ENCODE measurements around the gene CDH1.

Gene CDH1

DNA sequence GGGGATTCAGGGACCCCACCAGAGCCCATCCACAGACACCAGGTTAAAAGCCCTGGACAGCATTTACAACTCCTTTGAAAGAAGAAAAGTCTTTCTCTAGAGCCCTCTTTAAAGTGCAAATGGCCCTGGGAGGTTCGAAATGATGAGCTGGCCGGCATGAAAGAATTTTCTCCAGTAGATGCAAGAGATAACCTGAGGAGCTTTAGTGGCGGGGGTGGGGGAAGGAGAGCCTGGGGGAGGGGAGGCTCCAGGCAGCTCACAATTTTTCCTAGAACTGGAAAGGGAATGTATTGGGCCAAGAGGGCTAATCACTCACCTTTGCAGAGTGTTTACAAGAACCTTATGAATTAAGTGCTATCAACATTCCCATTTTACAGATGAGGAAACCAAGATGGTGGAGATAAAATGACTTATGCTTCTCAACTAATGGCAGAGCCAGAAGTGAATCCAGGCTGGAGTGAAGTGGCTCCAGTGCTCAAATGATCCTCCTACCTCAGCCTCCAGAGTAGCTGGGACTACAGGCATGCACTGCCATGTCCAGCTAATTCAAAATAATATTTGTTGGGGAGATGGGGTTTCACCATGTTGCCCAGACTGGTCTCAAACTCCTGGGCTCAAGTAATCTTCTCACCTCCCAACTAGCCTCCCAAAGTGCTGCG is 4.2 kb upstream of the CDH1 start:
- no peak for DNase-seq

DNA sequence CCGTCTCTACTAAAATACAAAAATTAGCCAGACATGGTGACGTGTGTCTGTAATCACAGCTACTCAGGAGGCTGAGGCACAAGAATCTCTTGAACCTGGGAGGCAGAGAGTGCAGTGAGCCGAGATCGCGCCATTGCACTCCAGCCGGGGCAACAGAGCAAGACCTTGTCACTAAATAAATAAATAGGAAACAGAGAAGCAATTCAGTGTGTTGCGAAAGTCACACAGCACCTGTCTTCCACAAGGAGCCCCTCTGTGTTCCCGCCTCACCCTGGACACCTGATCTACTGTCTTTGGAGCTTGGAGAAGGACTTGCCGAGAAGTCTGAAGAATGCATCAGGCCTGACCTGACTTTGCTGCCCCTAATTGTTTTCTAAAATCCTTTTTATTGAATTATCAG is 3.5 kb upstream of the CDH1 start:
- DNase-seq, result no peak

DNA sequence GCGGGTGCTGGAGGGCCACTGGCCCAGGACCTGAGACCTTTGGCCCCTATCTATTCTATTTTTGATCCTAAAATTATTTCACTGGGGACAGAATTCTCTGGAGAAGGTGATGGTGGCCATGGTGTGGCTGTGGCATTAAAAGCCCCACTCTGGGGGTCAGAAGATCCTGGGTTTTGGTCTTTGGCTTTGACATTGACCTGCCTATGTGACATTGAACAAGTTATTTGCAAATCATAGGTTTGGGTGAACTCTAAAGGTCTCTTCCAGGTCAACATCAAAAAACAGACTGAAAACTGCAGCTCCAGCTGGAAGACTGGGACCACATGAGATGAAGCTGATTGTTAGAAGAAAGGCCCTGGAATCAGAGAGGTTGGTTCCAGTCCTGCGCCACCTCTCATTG is 2.3 kb upstream of the CDH1 start:
- DNase-seq, result no peak

DNA sequence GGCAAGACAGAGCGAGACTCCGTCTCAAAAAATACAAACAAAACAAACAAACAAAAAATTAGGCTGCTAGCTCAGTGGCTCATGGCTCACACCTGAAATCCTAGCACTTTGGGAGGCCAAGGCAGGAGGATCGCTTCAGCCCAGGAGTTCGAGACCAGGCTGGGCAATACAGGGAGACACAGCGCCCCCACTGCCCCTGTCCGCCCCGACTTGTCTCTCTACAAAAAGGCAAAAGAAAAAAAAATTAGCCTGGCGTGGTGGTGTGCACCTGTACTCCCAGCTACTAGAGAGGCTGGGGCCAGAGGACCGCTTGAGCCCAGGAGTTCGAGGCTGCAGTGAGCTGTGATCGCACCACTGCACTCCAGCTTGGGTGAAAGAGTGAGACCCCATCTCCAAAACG is 531 bp upstream of the CDH1 start:
- no peak for DNase-seq

DNA sequence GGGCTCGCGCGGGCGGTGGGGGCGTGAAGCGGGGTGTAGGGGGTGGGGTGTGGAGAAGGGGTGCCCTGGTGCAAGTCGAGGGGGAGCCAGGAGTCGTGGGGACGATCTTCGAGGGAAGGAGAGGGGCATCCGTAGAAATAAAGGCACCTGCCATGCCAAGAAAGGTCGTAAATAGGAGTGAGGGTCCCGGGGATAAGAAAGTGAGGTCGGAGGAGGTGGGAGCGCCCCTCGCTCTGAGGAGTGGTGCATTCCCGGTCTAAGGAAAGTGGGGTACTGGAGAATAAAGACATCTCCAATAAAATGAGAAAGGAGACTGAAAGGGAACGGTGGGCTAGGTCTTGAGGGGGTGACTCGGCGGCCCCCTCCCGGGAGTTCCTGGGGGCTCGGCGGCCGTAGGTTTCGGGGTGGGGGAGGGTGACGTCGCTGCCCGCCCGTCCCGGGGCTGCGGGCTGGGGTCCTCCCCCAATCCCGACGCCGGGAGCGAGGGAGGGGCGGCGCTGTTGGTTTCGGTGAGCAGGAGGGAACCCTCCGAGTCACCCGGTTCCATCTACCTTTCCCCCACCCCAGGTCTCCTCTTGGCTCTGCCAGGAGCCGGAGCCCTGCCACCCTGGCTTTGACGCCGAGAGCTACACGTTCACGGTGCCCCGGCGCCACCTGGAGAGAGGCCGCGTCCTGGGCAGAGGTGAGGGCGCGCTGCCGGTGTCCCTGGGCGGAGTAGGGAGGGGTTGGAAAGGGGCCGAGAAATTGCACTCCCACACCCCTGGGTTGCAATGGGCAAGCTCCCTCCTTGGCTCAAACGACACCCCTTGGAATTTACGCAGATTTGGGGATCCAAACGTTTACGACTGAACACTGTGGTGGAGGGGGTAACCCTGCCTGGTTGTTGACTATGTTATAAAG is 888 bp downstream of the CDH1 start:
- no peak for DNase-seq

DNA sequence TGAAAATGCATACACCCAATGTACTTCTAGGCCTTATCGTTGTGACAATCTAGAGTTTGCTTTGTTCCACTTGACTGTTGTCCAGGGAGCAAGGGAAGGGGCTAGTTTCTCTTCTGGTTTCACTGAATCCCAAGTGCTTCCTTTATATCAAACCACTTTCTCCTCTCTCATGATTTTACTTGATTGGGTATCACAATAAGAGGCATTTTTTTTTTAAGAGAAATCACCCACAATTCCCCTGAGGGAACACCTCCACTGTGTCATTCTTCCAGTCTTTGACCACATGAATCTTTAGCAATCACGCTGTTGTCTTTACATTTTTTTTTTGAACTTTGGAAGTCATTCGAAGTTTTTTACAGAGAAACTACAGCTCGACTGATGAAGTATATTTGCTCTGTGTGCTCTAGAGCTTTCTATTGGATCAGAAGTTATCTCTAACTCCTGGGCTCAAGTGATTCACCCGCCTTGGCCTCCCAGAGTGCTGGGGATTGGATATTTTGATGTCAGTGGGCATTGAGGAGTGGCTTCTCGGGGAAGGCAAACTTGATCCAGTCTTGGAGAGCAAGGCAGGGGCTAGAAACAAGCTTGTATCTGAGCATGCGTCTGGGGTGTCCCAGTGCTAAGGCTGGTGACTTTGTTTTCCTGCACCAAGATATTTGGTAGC is 3.0 kb downstream of the CDH1 start:
- no peak for DNase-seq

DNA sequence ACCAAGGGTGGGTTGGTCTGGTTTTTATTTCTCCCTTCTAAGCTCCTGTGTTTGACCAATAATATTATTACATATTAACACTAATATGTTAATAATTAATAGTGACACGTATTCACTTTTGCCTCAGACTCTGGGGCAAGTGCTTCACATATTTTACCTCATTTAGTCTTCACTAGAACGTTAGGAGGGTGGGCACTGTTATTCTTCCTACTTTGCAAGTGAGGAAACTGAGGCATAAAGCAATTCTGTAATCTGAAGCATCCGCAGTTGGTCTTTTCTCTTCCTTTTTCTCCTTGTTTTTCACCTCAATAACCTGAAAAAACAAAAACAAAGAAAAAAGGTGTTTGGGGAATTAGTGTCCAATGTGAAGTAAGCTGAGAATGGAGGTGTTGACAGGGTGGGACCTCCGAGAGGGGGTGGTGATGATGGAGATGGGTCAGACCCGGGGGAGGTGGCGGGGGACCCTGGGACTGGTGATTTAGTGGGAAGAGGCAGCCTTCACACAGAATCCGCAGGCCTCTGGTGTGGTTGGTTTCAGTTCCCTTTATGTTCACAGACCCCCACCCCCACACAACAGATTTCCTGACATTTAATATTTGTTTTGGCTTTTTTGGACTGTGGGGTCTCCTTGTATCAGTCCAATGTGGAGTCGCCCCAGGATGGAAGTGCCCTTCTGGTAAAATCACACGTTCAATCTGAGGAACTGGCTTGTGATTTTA is 3.7 kb downstream of the CDH1 start:
- no peak for DNase-seq

DNA sequence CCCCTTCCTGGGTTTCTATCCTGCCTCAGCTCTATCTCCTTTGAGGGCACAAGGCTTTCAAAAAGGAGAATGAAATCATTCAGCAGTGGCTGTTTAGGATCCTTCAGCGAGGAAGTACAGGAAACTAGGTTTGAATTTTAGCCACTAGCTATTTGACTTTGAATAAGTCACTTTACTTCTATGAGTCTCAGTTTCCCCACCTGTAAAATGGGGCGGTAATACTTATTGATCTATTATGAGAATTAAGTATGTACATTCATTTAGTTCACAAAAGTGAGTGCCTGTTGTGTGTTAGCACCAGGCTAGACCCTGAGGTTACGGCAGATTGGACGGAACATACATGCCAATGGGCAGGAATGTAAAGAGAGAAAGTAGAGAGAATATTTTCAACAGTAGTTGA is 6.6 kb downstream of the CDH1 start:
- DNase-seq, result no peak

DNA sequence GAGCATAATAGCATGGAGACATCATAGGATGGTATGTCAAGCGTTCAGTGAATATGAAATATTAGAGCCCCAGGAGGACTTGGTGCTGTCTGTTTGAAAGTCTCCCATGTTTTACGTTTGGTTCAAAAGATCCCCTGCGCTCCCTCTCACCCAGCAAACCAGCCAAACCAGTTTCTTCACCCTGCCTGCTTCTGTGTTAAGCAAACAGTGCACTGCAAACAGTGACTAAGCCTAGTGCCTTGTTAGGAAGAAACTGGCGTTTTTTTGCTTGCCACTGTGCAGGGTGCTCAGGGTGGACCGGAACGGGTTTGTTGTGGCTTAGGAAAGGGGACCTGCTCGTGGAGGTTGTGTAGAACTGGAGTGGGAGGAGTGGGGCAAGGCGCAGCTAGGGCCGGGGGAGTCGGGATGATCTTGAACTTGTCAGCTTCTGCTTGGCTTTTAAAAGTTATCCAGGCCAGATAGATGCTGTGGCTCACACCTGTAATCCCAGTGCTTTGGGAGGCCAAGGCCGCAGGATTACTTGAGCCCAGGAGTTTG is 7.7 kb downstream of the CDH1 start:
- DNase-seq, result no peak

DNA sequence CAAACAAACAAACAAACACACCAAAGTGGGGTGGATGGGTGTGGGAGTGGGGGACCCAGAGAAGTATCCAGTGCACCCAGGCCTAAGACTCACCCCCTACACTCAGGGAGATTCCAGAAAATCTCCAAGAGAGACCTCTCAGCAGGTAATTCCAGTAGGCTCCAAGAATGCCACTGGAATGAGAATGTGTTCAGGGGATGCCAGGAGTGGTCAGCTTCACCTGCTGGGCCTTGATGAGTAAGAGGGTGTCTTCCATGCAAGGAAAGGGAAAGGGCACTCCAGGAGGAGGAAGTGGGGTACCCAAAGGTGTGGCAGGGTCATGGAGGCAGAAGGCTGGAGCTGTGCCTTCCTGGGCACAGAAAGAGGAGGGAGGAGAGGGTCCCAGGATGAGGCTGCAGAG is 9.9 kb downstream of the CDH1 start:
- DNase-seq, result no peak

DNA sequence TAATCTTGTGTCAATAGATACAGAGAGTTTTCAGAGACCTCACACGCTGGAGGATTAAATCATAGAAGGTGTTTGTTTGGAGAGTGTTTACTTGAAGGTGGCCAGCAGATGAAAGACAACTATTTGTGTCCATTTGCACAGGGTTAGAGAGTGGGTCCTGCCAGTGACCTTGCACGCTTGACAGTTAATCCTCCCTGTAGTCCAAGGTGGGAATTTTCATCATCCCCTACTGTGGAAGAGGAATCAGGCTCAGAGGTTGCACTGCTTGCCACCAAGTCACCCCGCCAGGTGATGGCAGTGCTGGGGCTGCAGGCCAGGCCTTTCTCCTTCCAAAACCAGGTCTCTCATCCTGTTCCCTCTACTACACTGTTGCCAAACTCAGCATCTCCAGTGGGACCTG is 12.3 kb downstream of the CDH1 start:
- DNase-seq, result no peak

DNA sequence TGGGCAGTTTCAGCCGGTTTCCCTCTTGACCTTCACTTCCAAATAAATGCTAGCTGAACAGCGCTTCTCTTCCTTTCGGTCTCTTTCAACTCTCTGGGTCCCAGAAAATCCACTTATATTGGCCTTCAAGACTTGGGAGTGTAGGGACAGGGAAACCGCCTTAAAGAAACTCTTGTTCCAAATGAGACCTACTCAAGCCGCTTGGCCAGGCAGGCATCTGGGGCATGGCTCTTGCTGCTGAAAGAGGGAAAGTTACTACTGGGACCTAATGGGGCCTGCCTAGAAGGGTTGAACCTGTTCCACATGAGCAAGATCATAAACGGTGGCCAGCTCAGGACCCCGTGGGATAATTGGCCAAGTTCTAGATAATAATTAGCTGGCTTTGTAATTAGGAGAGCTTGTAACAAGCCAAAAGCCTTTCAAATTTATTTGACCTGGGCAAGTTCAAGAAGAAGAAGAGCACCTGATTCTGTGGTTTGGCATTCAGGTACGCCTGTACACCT is 13.2 kb downstream of the CDH1 start:
- no peak for DNase-seq

DNA sequence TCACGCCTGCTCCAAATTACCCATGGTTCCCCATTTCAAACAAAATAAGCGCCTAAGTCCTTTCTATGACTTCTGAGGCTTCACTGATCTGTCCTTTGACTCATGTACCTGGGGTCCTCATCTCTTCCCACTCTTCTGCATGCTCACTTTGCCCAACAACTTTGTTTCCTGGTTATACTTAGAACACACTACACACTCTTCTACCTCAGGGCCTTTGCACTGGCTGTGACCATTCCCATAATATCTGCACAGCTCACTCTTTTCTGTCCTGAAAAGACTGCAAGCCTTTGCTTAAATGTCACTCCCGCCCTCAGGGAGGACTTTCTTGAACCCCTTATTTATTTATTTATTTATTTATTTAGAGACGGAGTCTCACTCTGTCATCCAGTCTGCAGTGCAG is 14.1 kb downstream of the CDH1 start:
- no peak for DNase-seq

DNA sequence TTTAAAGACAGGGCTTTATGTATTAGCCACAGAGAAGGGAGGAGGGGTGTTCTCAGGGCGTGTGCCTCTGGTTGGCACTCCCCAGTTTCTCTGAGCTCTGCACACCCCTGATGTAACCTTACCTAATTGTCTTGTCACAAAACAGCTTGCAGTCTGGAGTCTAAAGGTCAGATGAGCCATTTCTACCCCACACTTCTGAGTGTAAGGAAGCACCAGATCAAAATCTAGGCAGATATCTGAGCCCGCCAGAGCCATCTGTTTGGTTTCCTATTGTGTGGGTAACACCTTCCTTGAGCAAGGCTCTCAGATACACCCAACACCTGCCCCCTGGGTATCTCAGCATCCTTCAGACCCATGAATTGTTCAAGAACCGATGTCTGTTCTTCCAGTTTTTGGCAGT is 15.5 kb downstream of the CDH1 start:
- no peak for DNase-seq

DNA sequence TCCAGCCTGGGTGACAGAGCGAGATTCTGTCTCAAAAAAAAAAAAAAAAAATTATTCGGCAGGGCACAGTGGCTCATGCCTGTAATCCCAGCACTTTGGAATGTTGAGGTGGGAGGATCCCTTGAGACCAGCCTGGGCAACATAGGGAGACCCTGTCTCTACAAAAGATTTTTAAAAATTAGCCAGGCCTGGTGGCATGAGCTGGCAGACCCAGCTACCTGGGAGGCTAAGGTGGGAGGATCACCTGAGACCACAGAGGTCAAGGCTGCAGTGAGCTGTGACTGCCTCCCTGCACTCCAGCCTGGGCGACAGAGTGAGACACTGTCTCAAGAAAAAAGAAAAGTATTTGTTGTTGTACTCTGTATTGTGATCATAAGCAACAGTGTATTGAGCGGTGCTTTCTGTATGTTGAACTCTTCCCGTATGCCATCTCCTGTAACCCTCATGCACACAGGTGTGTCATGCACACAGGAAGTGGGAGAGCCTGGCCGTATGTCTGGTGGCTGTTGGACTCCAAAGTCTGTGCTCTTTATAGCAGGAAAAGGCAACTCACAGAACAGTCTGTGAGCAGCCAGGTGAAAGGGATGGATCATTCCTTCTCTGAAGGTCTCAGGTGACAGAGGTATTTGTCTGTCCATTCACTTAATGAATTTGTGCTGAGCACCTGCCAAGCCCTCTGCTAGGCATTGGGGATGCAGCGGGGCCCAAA is 17.1 kb downstream of the CDH1 start:
- no peak for DNase-seq

DNA sequence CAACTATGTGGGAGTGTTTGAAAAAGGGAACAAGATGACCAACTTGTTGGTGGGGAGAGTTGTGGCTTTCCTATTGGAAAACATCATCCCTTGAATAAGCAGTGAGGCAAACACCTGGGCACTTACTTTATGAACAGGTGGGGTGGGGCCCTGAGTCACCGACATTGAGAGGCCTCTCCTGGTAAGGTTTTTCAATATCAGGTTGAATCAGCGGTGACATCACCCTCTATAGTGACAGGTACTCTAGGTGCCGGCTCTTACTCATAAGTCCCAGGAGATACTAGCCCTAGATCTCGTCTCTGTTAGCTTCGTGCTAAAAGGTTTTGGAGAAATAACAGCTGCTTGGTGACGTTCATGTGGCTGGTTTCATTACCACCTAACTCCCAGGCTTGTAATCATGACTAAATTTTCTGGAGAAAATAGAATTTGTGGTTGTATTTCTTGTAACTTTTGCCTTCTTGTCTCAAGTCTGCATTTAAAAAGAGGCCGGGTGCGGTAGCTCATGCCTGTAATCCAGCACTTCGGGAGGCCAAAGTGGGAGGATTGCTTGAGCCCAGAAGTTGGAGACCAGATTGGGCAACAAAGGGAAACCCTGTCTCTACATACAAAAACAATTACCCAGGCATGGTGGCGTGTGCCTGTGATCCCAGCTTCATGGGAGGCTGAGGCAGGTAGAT is 19.3 kb downstream of the CDH1 start:
- DNase-seq, result no peak

DNA sequence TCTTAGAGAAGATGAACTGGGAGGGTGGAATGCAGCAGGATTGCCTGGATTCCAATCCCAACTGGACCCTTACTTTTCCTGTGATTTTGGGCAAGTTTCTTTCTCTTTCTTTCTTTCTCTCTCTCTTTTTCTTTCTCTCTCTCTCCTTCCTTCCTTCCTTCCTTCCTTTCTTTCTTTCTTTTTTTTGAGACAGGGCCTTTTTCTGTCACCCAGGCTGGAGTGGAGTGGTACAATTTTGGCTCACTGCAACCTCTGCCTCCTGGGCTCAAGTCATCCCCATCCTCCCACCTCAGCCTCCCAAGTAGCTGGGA is 20.5 kb downstream of the CDH1 start:
- DNase-seq, result no peak

DNA sequence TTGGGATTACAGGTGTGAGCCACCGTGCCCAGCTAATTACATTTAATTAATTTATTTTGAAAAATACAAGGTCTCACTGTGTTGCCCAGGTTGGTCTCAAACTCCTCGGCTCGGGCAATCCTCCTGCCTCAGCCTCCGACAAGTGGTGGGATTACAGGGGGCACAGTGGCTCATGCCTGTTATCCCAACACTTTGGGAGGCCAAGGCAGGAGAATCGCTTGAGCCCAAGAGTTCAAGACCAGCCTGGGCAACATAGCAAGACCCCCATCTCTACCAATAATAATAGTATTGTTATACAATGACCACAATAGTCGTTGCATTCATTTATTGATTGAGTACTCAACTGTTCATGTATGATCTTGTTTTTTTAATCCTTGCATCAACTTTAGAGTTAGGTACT is 22.0 kb downstream of the CDH1 start:
- no peak for DNase-seq

DNA sequence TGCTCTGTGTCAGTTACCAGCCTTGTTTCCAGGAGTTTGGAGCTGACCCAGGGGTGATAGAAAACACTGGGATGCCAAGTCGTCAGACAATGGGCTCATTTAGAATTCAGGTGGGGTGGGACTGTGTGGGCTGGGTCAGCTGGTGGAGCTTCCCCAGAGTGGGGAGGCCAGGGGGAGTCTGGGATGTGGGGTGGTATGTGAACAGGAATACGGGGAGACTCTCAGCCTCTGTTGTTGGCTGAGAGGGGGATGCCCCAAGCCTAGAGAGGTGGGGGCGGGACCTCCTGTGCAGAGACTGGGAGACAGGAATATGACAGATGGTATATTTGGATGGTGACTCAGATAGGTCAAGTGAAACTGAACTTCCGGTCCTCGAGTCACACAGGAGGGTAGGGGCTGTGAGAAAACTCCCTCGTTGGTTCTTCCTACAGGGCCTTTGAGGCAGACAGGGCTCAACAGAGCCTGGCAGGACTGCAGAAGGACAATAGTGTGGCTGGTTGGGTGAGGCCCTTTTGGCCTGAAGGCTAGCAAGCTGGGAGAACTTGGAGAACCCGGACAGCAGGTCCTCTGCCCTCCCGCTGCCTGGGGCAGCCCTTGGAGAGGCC is 23.7 kb downstream of the CDH1 start:
- DNase-seq, result peak; percentile 23

DNA sequence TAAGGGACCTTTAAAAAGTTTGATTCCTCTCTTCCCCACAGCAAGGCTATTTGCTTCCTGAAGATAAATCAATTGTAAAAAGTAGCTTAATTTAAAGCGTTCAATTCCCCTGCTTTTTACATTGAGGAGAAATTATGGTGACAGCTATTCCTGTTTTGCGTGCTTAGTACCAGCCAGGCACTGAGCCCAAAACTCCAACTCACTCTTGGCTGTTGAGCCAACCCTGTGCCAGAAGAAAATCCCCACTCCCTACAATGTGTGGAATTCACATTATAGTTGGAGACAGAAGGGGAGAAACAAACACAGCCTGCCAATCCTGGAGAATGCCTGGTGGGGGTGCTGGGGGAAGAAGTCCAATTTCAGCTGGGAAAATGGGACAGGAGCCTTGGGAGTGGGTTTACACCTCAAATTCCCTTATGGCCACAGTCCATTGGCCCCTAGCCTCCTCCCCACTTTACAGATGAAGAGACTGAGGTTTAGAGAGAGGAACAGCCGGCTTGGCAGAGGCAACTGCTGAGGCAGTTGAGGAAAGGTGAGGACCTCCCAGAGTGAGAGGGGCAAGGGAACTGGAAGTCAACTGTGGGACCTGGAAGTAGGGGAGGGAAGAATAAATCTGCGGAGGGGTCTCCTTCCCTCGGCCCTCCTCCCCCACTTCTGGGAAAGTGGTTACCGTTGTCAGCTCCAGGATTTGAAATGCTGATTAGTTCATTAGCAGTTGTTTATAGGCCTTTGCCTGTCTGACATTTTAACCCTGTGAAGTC is 26.1 kb downstream of the CDH1 start:
- peak; percentile 55 for DNase-seq

DNA sequence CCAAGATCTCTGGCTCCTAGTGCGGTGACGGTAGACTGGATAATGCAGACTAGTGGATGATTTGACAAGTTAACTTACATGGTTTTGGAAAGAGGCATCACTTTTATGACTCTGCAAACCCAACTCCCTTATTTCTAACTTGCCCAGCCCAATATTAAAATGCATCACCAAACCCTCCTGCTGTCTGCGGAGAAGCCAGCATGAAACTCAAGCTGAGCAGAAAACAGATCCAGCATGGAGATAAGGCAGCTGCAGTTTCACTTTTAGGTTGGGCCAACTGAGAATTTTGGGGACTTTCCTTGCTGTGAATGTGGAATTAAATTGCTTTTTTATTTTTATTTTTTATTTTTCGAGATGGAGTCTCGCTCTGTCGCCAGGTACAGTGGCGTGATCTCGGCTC is 27.8 kb downstream of the CDH1 start:
- DNase-seq, result no peak

Data from fibroblast of skin of right quadriceps (primary cell).